ENCODE data around the gene MEGF6. TPM values are rescaled to one million over a fixed set of nuclear protein-coding genes. Genes with fewer than 3 reads are reported as not detected.

Gene MEGF6
- total and polyA plus RNA-seq, 9 of the 15 experiments (the other 6 are each of a cell fraction or from before 2014, with no cell fraction given) = 0.03 to 1.7 (median 0.24) TPM; not detected in 3

GRCh38 chr1:3453891-3454810 lies 157.2 kb downstream of the MEGF6 start, which contains the start of gene ARHGEF16 (continued):
- peak; percentile 66 for TF ChIP-seq TFE3 (CRISPR knock-in tag; IDR thresholded peaks at IDR 0.05)
- TF ChIP-seq KDM1A (IDR thresholded peaks at IDR 0.05) = peak; percentile 14 to 70; a peak in 1 of 4 replicates
- TF ChIP-seq RAD21 (CRISPR knock-in tag; conservative IDR thresholded peaks at IDR 0.05 in 1 of 2, IDR thresholded peaks at IDR 0.05 in 1 of 2) = peak in 1 of 2 experiments; percentile 45; a peak in 2 of 4 replicates
- TF ChIP-seq NRF1 (conservative IDR thresholded peaks at IDR 0.05 in 1 of 2, IDR thresholded peaks at IDR 0.05 in 1 of 2) = peak; percentile 42 to 59; a peak in 3 of 4 replicates
- peak in 1 of 2 experiments; percentile 28; a peak in 1 of 4 replicates for TF ChIP-seq SIN3A (IDR thresholded peaks at IDR 0.05; ENCODE audit: borderline replicate concordance in 2 of 2, control insufficient read depth in 1 of 2, low read depth in 2 of 2, low read length in 2 of 2)
- peak; percentile 75 for TF ChIP-seq ESRRA (IDR thresholded peaks at IDR 0.05; ENCODE audit: borderline replicate concordance, low read depth)
- TF ChIP-seq MTF1 (CRISPR knock-in tag; IDR thresholded peaks at IDR 0.05; ENCODE audit: borderline replicate concordance) = no peak
- TF ChIP-seq SAFB (IDR thresholded peaks at IDR 0.05; ENCODE audit: borderline replicate concordance, low read depth, low read length) = 0 out of 2 replicates have a peak, but pooled peaks have one; percentile 18
- TF ChIP-seq PHF20 (IDR thresholded peaks at IDR 0.05; ENCODE audit: partially characterized antibody) = peak; percentile 11
- peak; percentile 80 for TF ChIP-seq USF2 (CRISPR knock-in tag; IDR thresholded peaks at IDR 0.05)
- TF ChIP-seq HBP1 (CRISPR knock-in tag; IDR thresholded peaks at IDR 0.05) = no peak
- TF ChIP-seq HMGN3 (IDR thresholded peaks at IDR 0.05; ENCODE audit: borderline replicate concordance, extremely low read depth, insufficient read length, low read depth, low read length) = peak; percentile 16
- TF ChIP-seq YY1 (IDR thresholded peaks at IDR 0.05; ENCODE audit: borderline replicate concordance in 1 of 3, control insufficient read depth in 1 of 3, extremely low read depth in 1 of 3, insufficient read depth in 3 of 3, insufficient read length in 1 of 3, insufficient replicate concordance in 2 of 3, low read depth in 1 of 3, low read length in 2 of 3) = peak in 1 of 3 experiments; percentile 11
- no peak for TF ChIP-seq SIX5 (IDR thresholded peaks at IDR 0.05; ENCODE audit: borderline replicate concordance in 1 of 2, insufficient read depth in 1 of 2, low read depth in 1 of 2, low read length in 2 of 2)
- peak; percentile 97 for TF ChIP-seq ZNF436 (CRISPR knock-in tag; IDR thresholded peaks at IDR 0.05)
- no peak for TF ChIP-seq ZBTB8A (IDR thresholded peaks at IDR 0.05; ENCODE audit: partially characterized antibody)
- no peak for TF ChIP-seq ZNF311 (CRISPR knock-in tag; IDR thresholded peaks at IDR 0.05)
- TF ChIP-seq E2F3 (CRISPR knock-in tag; IDR thresholded peaks at IDR 0.05) = 0 out of 2 replicates have a peak, but pooled peaks have one; percentile 68
- TF ChIP-seq L3MBTL2 (IDR thresholded peaks at IDR 0.05) = peak; percentile 91
- peak; percentile 58; the same call in 1 of the 2 replicates for TF ChIP-seq MYC (IDR thresholded peaks at IDR 0.05; ENCODE audit: low read depth, low read length)
- no peak for TF ChIP-seq MYC (CRISPR knock-in tag; IDR thresholded peaks at IDR 0.05; ENCODE audit: borderline replicate concordance, low read depth)

Data from K562 (cell line).